Keratinocyte (primary cell): ENCODE results near the gene CCNO. TPM values are rescaled to one million over a fixed set of nuclear protein-coding genes. Genes with fewer than 3 reads are reported as not detected.

Experiments used
- DNase-seq: peaks from one replicate; pipeline ENCODE4 v3.0.0-alpha.2; 2011; ENCODE audit warnings: low read depth, missing footprints, low spot score
- FAIRE-seq: peaks from 2 replicates; lab custom pipeline; 2011; peaks lifted over from hg19 to GRCh38; lab: Jason Lieb, UNC
- H2AFZ ChIP-seq: 2 replicates; pipeline ENCODE4 v1.6.0; 2012; ENCODE audit warnings: low read length, control low read depth, inconsistent platforms; ENCODE audit not compliant: control insufficient read depth
- H3K27ac ChIP-seq: 2 replicates; pipeline ENCODE4 v1.5.1; 2011; ENCODE audit warnings: low read length; ENCODE audit not compliant: control insufficient read depth, insufficient read depth
- H3K27me3 ChIP-seq: 3 replicates; pipeline ENCODE4 v1.6.0; 2011; ENCODE audit warnings: low read length; ENCODE audit not compliant: control insufficient read depth, insufficient read depth; ENCODE audit errors: extremely low read depth
- H3K36me3 ChIP-seq, 2 experiments: 2 replicates in 1 of 2; 3 replicates in 1 of 2; pipeline ENCODE4 v1.5.1; 2011; ENCODE audit warnings: low read length in 2 of 2, mild to moderate bottlenecking in 1 of 2; ENCODE audit not compliant: control insufficient read depth in 2 of 2, insufficient read depth in 2 of 2; ENCODE audit errors: extremely low read depth in 1 of 2
- H3K4me1 ChIP-seq: 3 replicates; pipeline ENCODE4 v1.5.1; 2011; ENCODE audit warnings: low read length; ENCODE audit not compliant: control insufficient read depth, insufficient read depth; ENCODE audit errors: extremely low read depth
- H3K4me2 ChIP-seq: 3 replicates; pipeline ENCODE4 v1.6.0; 2011; ENCODE audit warnings: low read depth, low read length; ENCODE audit not compliant: control insufficient read depth, insufficient read depth; ENCODE audit errors: extremely low read depth
- H3K4me3 ChIP-seq, 3 experiments: fragments of 200-600 bp in 1 of 3; sonication (generic) in 1 of 3; 2 replicates in 2 of 3; 3 replicates in 1 of 3; pipeline ENCODE4 v1.5.1; 2011 to 2016; ENCODE audit warnings: low read length in 3 of 3, mild to moderate bottlenecking in 3 of 3, control low read depth in 2 of 3, inconsistent platforms in 1 of 3, low read depth in 1 of 3, mixed read lengths in 1 of 3, mixed run types in 1 of 3, moderate library complexity in 1 of 3; ENCODE audit not compliant: control insufficient read depth in 2 of 3, insufficient read depth in 2 of 3; ENCODE audit errors: extremely low read depth in 1 of 3
- H3K79me2 ChIP-seq: 2 replicates; pipeline ENCODE4 v1.6.0; 2012; ENCODE audit warnings: low read length; ENCODE audit not compliant: control insufficient read depth, insufficient read depth
- H3K9ac ChIP-seq: 3 replicates; pipeline ENCODE4 v1.6.0; 2011; ENCODE audit warnings: low read length; ENCODE audit not compliant: control insufficient read depth, insufficient read depth; ENCODE audit errors: extremely low read depth
- H3K9me1 ChIP-seq: 3 replicates; pipeline ENCODE4 v1.6.0; 2011; ENCODE audit warnings: low read length; ENCODE audit not compliant: control insufficient read depth, insufficient read depth; ENCODE audit errors: extremely low read depth
- H3K9me3 ChIP-seq: 2 replicates; pipeline ENCODE4 v1.5.1; 2012; ENCODE audit warnings: low read depth, low read length; ENCODE audit not compliant: control insufficient read depth
- H4K20me1 ChIP-seq: 3 replicates; pipeline ENCODE4 v1.6.0; 2011; ENCODE audit warnings: low read length; ENCODE audit not compliant: control insufficient read depth, insufficient read depth; ENCODE audit errors: extremely low read depth
- CTCF ChIP-seq, 3 experiments: IDR thresholded peaks in 1 of 3; conservative IDR thresholded peaks in 1 of 3; optimal IDR thresholded peaks in 1 of 3; 2 replicates in 2 of 3; 3 replicates in 1 of 3; pipeline versions ENCODE3 to v1.5.1; 2011; ENCODE audit warnings: low read length in 3 of 3, mild to moderate bottlenecking in 3 of 3, moderate library complexity in 2 of 3, control low read depth in 1 of 3, inconsistent platforms in 1 of 3; ENCODE audit not compliant: insufficient read depth in 2 of 3; ENCODE audit errors: extremely low read depth in 1 of 3
- EZH2 ChIP-seq: IDR thresholded peaks from one replicate; pipeline ENCODE4 v1.6.1; 2012; ENCODE audit warnings: inconsistent platforms, mild to moderate bottlenecking, low read length, moderate library complexity
- dilution Hi-C: fragments of 300-500 bp; cut with MboI; formaldehyde crosslinking; loops from one replicate; pipeline ENCODE4 v1.7.0; 2020; ENCODE audit warnings: low sequenced_read_pairs; ENCODE audit not compliant: extremely low pct_ligation_motif_present
- polyA plus RNA-seq, 5 experiments: library from polyadenylated mRNA; depleted of rRNA in 3 of 5; stranded (reverse) in 3 of 5; stranded (forward) in 1 of 5; unstranded in 1 of 5; fragments of >200 nt; gene quantifications; 1 replicate in 1 of 5; 2 replicates in 3 of 5; 3 replicates in 1 of 5; pipeline versions ENCODE4 v1.2.1 to v1.2.3, GENCODE V29; 2011 to 2012; ENCODE audit warnings: missing spikeins in 2 of 5, low read depth in 1 of 5, low replicate concordance in 1 of 5

Gene CCNO
- polyA plus RNA-seq, 1 donor (not counting 4 experiments of a cell fraction or from before 2014, with no cell fraction given): 0.42 TPM

- dilution Hi-C loops: no loop called here
- Histone ChIP-seq H3K27ac (no peak overlapping the region), H3K36me3 (peaks cover 12 to 23% of the 10 kb centered on the region in 2 experiments), H2AFZ (no peak overlapping the region), H3K9me1 (no peaks in the 10 kb centered on the region), H3K4me2 (no peak overlapping the region), H3K4me1 (no peaks in the 10 kb centered on the region), H3K27me3 (no peaks in the 10 kb centered on the region), H3K9me3 (no peaks in the 10 kb centered on the region), H3K79me2 (no peaks in the 10 kb centered on the region), H4K20me1 (no peaks in the 10 kb centered on the region), H3K9ac (no peak overlapping the region), H3K4me3 (no peak overlapping the region)
- FAIRE-seq: no peak
- TF ChIP-seq EZH2 (no peak), CTCF (optimal IDR thresholded peaks at IDR 0.05 in 1 of 3, IDR thresholded peaks at IDR 0.05 in 1 of 3, conservative IDR thresholded peaks at IDR 0.05 in 1 of 3; ENCODE audit: extremely low read depth in 1 of 3, insufficient read depth in 2 of 3, low read length in 3 of 3) (no peak)
- DNase-seq: no peak
These were observed 43.4 kb upstream of the CCNO start for GRCh38 chr5:55276771-55277170.

- Histone ChIP-seq H3K9ac (no peak overlapping the region), H2AFZ (no peak overlapping the region)
These were observed 24.9 kb upstream of the CCNO start for GRCh38 chr5:55258339-55258738.

More at GRCh38 chr5:55258339-55258738, 24.9 kb upstream of the CCNO start:
- dilution Hi-C loops: no loop called here
- Histone ChIP-seq H3K27me3 (no peaks in the 10 kb centered on the region), H3K9me1 (no peaks in the 10 kb centered on the region), H3K36me3 (peaks cover 3 to 9% of the 10 kb centered on the region in 2 experiments), H4K20me1 (no peaks in the 10 kb centered on the region), H3K27ac (no peak overlapping the region), H3K4me2 (no peak overlapping the region), H3K9me3 (no peaks in the 10 kb centered on the region), H3K4me3 (no peak overlapping the region), H3K79me2 (no peaks in the 10 kb centered on the region), H3K4me1 (no peaks in the 10 kb centered on the region)
- no peak for FAIRE-seq
- no peak for DNase-seq
- TF ChIP-seq EZH2 (no peak), CTCF (optimal IDR thresholded peaks at IDR 0.05 in 1 of 3, IDR thresholded peaks at IDR 0.05 in 1 of 3, conservative IDR thresholded peaks at IDR 0.05 in 1 of 3; ENCODE audit: extremely low read depth in 1 of 3, insufficient read depth in 2 of 3, low read length in 3 of 3) (no peak)
